MM.1S (cell line): ENCODE results near the gene SLC47A1.

Source experiments
- DNase-seq: peaks from one replicate; pipeline ENCODE4 v3.0.0-alpha.2; 2015
- H2AFZ ChIP-seq: fragments of 300-600 bp; sonication (generic); 2 replicates; pipeline ENCODE4 v1.6.0; 2016; ENCODE audit warnings: antibody characterized with exemption, low read length
- H3F3A ChIP-seq: fragments of 300-600 bp; sonication (generic); 2 replicates; pipeline ENCODE4 v1.6.1; 2016; ENCODE audit warnings: mild to moderate bottlenecking, antibody characterized with exemption, low read length, moderate library complexity, mixed read lengths; ENCODE audit not compliant: insufficient read depth
- H3K27ac ChIP-seq: fragments of 300-600 bp; sonication (generic); 2 replicates; pipeline ENCODE4 v1.5.1; 2016; ENCODE audit warnings: mild to moderate bottlenecking, low read length
- H3K27me3 ChIP-seq: fragments of 300-600 bp; sonication (generic); replicated peaks from 2 replicates; pipeline ENCODE4 v1.6.0; 2016; ENCODE audit warnings: low read length; ENCODE audit not compliant: insufficient read depth
- H3K36me3 ChIP-seq: fragments of 300-600 bp; sonication (generic); replicated peaks from 2 replicates; pipeline ENCODE4 v1.6.1; 2016; ENCODE audit warnings: mild to moderate bottlenecking, low read length, mixed read lengths; ENCODE audit not compliant: insufficient read depth
- H3K4me1 ChIP-seq: fragments of 300-600 bp; sonication (generic); 2 replicates; pipeline ENCODE4 v1.6.1; 2016; ENCODE audit warnings: low read length, mixed read lengths
- H3K4me2 ChIP-seq: fragments of 300-600 bp; sonication (generic); 2 replicates; pipeline ENCODE4 v1.6.0; 2016; ENCODE audit warnings: low read depth, low read length
- H3K4me3 ChIP-seq: fragments of 300-600 bp; sonication (generic); 2 replicates; pipeline ENCODE4 v1.5.1; 2016; ENCODE audit warnings: low read length, mixed read lengths
- H3K79me2 ChIP-seq: fragments of 300-600 bp; sonication (generic); 2 replicates; pipeline ENCODE4 v1.6.1; 2016; ENCODE audit warnings: mixed run types, low read length, mixed read lengths
- H3K9ac ChIP-seq: fragments of 300-600 bp; sonication (generic); 2 replicates; pipeline ENCODE4 v1.6.1; 2016; ENCODE audit warnings: low read length, mixed read lengths
- H3K9me2 ChIP-seq: fragments of 300-600 bp; sonication (generic); replicated peaks from 2 replicates; pipeline ENCODE4 v1.6.1; 2016; ENCODE audit warnings: mild to moderate bottlenecking, low read length, mixed read lengths; ENCODE audit not compliant: insufficient read depth
- H3K9me3 ChIP-seq: fragments of 300-600 bp; sonication (generic); replicated peaks from 2 replicates; pipeline ENCODE4 v1.6.1; 2016; ENCODE audit warnings: mild to moderate bottlenecking, low read length, mixed read lengths; ENCODE audit not compliant: insufficient read depth
- H4K20me1 ChIP-seq: fragments of 300-600 bp; sonication (generic); 2 replicates; pipeline ENCODE4 v1.6.1; 2016; ENCODE audit warnings: mild to moderate bottlenecking, low read length, moderate library complexity, mixed read lengths; ENCODE audit not compliant: insufficient read depth
- EZH2 ChIP-seq: fragments of 300-600 bp; sonication (generic); optimal IDR thresholded peaks from 2 replicates; pipeline ENCODE3; 2017; ENCODE audit warnings: low read depth, mild to moderate bottlenecking, antibody characterized with exemption, low read length, mixed read lengths
- EZH2phosphoT487 ChIP-seq: fragments of 300-600 bp; sonication (generic); IDR thresholded peaks from 2 replicates; pipeline ENCODE4 v1.6.1; 2018; ENCODE audit warnings: antibody characterized with exemption, low read length
- TF ChIP-seq, protein P1 (sequence below): fragments of 300-600 bp; sonication (generic); IDR thresholded peaks from 2 replicates; pipeline ENCODE4 v1.5.1; 2016; ENCODE audit warnings: antibody characterized with exemption, low read length, mixed read lengths

Gene SLC47A1

DNA sequence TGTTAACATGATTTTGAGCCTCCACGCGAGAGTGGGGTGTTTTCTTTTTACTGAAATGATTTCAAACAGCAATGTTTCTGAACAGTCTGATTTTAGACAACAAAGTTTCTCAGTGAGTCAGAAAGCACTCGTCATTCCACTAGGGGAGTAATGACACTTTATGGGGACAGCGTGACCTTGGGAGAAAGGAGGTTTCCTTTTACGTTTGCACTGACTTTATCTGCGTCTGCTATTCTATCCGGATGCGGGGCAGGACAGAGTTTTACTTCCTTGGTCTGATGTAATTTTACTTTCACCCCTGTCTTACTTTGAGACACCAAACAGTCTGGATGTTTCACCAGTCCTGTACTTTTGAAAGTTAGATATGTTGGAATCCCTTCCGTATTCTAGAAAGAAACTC is 20.7 kb downstream of the SLC47A1 start:
- Histone ChIP-seq H3K27me3 (no peaks in the 10 kb centered on the region), H3K4me3 (no peak overlapping the region), H3K4me1 (no peaks in the 10 kb centered on the region), H3K9me3 (no peaks in the 10 kb centered on the region), H3K27ac (no peak overlapping the region), H3K4me2 (no peak overlapping the region), H3K36me3 (no peaks in the 10 kb centered on the region), H3K9me2 (no peaks in the 10 kb centered on the region), H3K9ac (no peak overlapping the region), H3F3A (no peaks in the 10 kb centered on the region), H3K79me2 (no peaks in the 10 kb centered on the region), H2AFZ (no peak overlapping the region), H4K20me1 (no peaks in the 10 kb centered on the region)
- TF ChIP-seq, protein P1, sequence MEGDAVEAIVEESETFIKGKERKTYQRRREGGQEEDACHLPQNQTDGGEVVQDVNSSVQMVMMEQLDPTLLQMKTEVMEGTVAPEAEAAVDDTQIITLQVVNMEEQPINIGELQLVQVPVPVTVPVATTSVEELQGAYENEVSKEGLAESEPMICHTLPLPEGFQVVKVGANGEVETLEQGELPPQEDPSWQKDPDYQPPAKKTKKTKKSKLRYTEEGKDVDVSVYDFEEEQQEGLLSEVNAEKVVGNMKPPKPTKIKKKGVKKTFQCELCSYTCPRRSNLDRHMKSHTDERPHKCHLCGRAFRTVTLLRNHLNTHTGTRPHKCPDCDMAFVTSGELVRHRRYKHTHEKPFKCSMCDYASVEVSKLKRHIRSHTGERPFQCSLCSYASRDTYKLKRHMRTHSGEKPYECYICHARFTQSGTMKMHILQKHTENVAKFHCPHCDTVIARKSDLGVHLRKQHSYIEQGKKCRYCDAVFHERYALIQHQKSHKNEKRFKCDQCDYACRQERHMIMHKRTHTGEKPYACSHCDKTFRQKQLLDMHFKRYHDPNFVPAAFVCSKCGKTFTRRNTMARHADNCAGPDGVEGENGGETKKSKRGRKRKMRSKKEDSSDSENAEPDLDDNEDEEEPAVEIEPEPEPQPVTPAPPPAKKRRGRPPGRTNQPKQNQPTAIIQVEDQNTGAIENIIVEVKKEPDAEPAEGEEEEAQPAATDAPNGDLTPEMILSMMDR: no peak
- no peak for TF ChIP-seq EZH2
- no peak for TF ChIP-seq EZH2phosphoT487
- no peak for DNase-seq

DNA sequence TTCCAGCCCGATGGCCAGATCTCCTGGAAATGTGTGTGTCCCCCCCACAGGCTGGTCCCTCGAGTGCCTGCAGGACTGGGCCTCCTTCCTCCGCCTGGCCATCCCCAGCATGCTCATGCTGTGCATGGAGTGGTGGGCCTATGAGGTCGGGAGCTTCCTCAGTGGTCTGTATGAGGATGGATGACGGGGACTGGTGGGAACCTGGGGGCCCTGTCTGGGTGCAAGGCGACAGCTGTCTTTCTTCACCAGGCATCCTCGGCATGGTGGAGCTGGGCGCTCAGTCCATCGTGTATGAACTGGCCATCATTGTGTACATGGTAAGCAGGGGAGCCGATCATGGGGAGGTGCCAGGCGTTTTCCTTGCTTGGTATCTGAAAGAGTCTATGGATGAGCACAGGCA is 22.1 kb downstream of the SLC47A1 start:
- Histone ChIP-seq H3K4me1 (no peaks in the 10 kb centered on the region), H3K9me3 (no peaks in the 10 kb centered on the region), H3F3A (no peaks in the 10 kb centered on the region), H3K9me2 (no peaks in the 10 kb centered on the region), H2AFZ (no peak overlapping the region), H3K9ac (no peak overlapping the region), H3K27me3 (no peaks in the 10 kb centered on the region), H3K4me2 (no peak overlapping the region), H3K79me2 (no peaks in the 10 kb centered on the region), H3K27ac (no peak overlapping the region), H4K20me1 (no peaks in the 10 kb centered on the region), H3K4me3 (no peak overlapping the region), H3K36me3 (no peaks in the 10 kb centered on the region)
- TF ChIP-seq EZH2phosphoT487: no peak
- TF ChIP-seq, protein P1: no peak
- no peak for TF ChIP-seq EZH2
- no peak for DNase-seq

DNA sequence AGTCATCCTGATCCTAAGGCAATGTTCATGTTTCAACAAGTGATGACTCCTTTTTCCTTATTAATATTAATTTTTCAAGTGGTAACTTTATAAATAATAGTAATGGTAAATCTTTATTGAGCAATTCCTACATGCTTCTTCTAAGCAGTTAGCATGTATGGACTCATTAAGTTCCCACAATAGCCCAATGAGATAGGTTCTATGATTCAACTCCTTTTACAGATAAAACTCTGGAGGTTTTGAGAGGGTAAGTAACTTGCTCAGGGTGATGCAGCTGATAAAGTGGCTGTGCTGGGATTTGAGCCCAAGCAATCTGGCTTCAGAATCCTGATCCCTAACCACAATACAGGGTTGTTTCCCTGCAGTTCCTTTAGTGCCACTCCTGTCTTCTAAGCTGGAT is 25.3 kb downstream of the SLC47A1 start:
- H3K36me3 ChIP-seq: no peaks in the 10 kb centered on the region
- no peaks in the 10 kb centered on the region for H3F3A ChIP-seq
- no peaks in the 10 kb centered on the region for H3K27me3 ChIP-seq
- H3K4me1 ChIP-seq: no peaks in the 10 kb centered on the region
- H3K27ac ChIP-seq: no peak overlapping the region
- H2AFZ ChIP-seq: no peak overlapping the region
- no peaks in the 10 kb centered on the region for H3K9me2 ChIP-seq
- no peak for TF ChIP-seq EZH2phosphoT487
- TF ChIP-seq EZH2: no peak
- no peaks in the 10 kb centered on the region for H4K20me1 ChIP-seq
- no peaks in the 10 kb centered on the region for H3K9me3 ChIP-seq
- H3K4me3 ChIP-seq: no peak overlapping the region
- no peaks in the 10 kb centered on the region for H3K79me2 ChIP-seq
- H3K4me2 ChIP-seq: no peak overlapping the region
- no peak for DNase-seq
- no peak overlapping the region for H3K9ac ChIP-seq

DNA sequence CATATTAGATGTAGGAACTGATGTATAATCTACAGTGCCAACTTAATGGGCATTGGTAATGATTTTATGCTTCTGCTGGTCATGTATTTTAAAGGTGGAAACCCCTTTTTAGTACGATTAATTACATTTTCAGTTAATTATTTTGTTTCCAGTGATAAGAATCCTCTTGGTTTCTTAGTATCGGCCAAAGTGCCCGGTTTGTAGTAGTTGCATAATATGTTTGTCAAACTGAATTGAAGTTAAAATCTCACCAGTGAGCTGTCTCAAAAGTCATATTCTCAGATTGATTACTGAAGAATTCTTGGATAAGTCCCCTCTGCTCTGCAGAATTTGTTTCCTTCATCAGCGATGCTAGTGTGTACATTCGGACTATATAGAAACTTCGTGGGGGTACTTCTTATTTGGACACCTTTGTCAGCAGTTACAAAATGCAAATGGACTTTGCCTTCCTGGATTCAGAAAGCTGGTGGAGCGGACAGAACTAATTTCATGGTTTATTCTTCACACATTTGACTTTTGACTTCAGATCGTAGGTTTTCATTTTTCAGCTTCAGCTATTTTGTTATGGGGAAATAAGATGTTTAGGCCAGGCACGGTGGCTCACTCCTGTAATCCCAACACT is 28.2 kb downstream of the SLC47A1 start:
- no peak overlapping the region for H2AFZ ChIP-seq
- no peak overlapping the region for H3K27ac ChIP-seq
- no peak overlapping the region for H3K4me2 ChIP-seq
- H3K9me3 ChIP-seq: no peaks in the 10 kb centered on the region
- no peaks in the 10 kb centered on the region for H3K9me2 ChIP-seq
- no peaks in the 10 kb centered on the region for H3K4me1 ChIP-seq
- no peak overlapping the region for H3K9ac ChIP-seq
- H3K79me2 ChIP-seq: no peaks in the 10 kb centered on the region
- no peaks in the 10 kb centered on the region for H3K27me3 ChIP-seq
- H3K36me3 ChIP-seq: no peaks in the 10 kb centered on the region
- no peak overlapping the region for H3K4me3 ChIP-seq
- H4K20me1 ChIP-seq: no peaks in the 10 kb centered on the region
- TF ChIP-seq EZH2 (no peak), EZH2phosphoT487 (no peak)
- TF ChIP-seq, protein P1: no peak
- DNase-seq: no peak
- H3F3A ChIP-seq: no peaks in the 10 kb centered on the region
